Body of pancreas (tissue), 4 donors: Measurements from ENCODE around the gene UQCRC2. TPM values are rescaled to one million over a fixed set of nuclear protein-coding genes. Genes with fewer than 3 reads are reported as not detected.
"Not testable (repeated sequence)": the region's sequence is repeated elsewhere in the genome, so short reads cannot be mapped to it uniquely, and the experiment has no call there.

Experiments used
- ATAC-seq: fragments of 150-250 bp; one replicate; pipeline ENCODE4 v1.9.1; 2016
- DNase-seq, 4 donors: peaks; one replicate each; pipeline ENCODE4 v3.0.0-alpha.2; 2019
- H3K27ac ChIP-seq, 4 donors: fragments of 200-600 bp; sonication (generic); 1 replicate in 3 of 4; 2 replicates in 1 of 4; pipeline versions ENCODE4 v1.5.1 to v1.6.1; 2016 to 2019; ENCODE audit warnings: mild to moderate bottlenecking in 1 of 4, mixed read lengths in 1 of 4, moderate library complexity in 1 of 4
- H3K27me3 ChIP-seq, 2 donors: fragments of 200-600 bp; sonication (generic); one replicate each; pipeline ENCODE4 v1.6.0; 2016; ENCODE audit warnings: mild to moderate bottlenecking in 1 of 2
- H3K36me3 ChIP-seq, 2 donors: fragments of 200-600 bp; sonication (generic); replicated peaks in 1 of 2; 2 replicates each; pipeline ENCODE4 v1.5.1; 2016; ENCODE audit warnings: low read depth in 2 of 2; ENCODE audit not compliant: insufficient read depth in 1 of 2
- H3K4me1 ChIP-seq: fragments of 200-600 bp; sonication (generic); one replicate; pipeline ENCODE4 v1.6.0; 2016
- H3K4me3 ChIP-seq, 2 donors: fragments of 200-600 bp; sonication (generic); 1 replicate in 1 of 2; 2 replicates in 1 of 2; pipeline ENCODE4 v1.5.1; 2016 to 2019
- H3K9me3 ChIP-seq, 3 donors: fragments of 200-600 bp; sonication (generic); 1 replicate in 2 of 3; 2 replicates in 1 of 3; pipeline ENCODE4 v1.5.1; 2016
- CTCF ChIP-seq, 7 experiments: fragments of 450-650 bp in 4 of 7; fragments of 200-600 bp in 3 of 7; sonication (generic) in 3 of 7; IDR thresholded peaks; one replicate each; pipeline ENCODE4 v1.5.1; 2016 to 2019; ENCODE audit warnings: antibody characterized with exemption in 7 of 7
- POLR2A ChIP-seq, 3 donors: fragments of 450-650 bp; IDR thresholded peaks; one replicate each; pipeline ENCODE4 v1.6.1; 2016; ENCODE audit warnings: antibody characterized with exemption in 3 of 3, mild to moderate bottlenecking in 2 of 3
- whole genome bisulfite sequencing, 2 donors: methylation state at CpG; one replicate each; pipeline ENCODE4 v1.1.5; 2017; 5-methylcytosine and 5-hydroxymethylcytosine counted together
- intact Hi-C: fragments of 100-400 bp; cut with DNase I; formaldehyde crosslinking; loops from one replicate; pipeline ENCODE4 v1.15.1; 2023
- total RNA-seq, 2 donors: library from RNA; depleted of rRNA; stranded (reverse); fragments of >200 nt; gene quantifications; one replicate each; pipeline ENCODE4 v1.1.0, GENCODE V29; 2016

UQCRC2 gene
- total RNA-seq, result 100 to 1,000 TPM in 1 of 2 donors, 10 to 100 TPM in 1; 63.3 to 128 TPM

GRCh38 chr16:21952793-21953540, at the start of gene UQCRC2:
Gene UQCRC2 (plus strand): TSS chr16:21953361. CDS start chr16:21953424, 63 bp downstream.
- 0 to 1% methylated on average over 36 to 41 of the region's 41 CpGs for WGBS, 2 donors
- H3K27ac ChIP-seq, result peak within 1 kb of the TSS; percentile 93 to 100 (median 99)
- peak; percentile 98 for ATAC-seq
- H3K36me3 ChIP-seq, result peaks cover 0 to 5% of the 10 kb centered on the region in 2 donors
- no peaks in the 10 kb centered on the region for H3K27me3 ChIP-seq
- H3K9me3 ChIP-seq, result no peaks in the 10 kb centered on the region
- H3K4me3 ChIP-seq, result peak within 1 kb of the TSS; percentile 55 to 94
- intact Hi-C loops, result no loop called here
- peaks cover 40% of the 10 kb centered on the region for H3K4me1 ChIP-seq
- peak; percentile 91 to 93 (median 92) for DNase-seq
- TF ChIP-seq POLR2A (IDR thresholded peaks at IDR 0.05) (peak; percentile 72 to 98 (median 97)), CTCF (IDR thresholded peaks at IDR 0.05) (no peak)

- H3K9me3 ChIP-seq, H3K4me1 ChIP-seq, H3K27me3 ChIP-seq, H3K4me3 ChIP-seq, H3K27ac ChIP-seq, ATAC-seq, H3K36me3 ChIP-seq, intact Hi-C loops, DNase-seq: not testable (repeated sequence)
- WGBS, 2 donors, result 67 to 79% methylated on average over 3 of the region's 4 CpGs
Measured at GRCh38 chr16:21932650-21933049, 20.5 kb upstream of the UQCRC2 start.

GRCh38 chr16:21933316-21933715, 19.8 kb upstream of the UQCRC2 start:
- ATAC-seq, H3K27me3 ChIP-seq, intact Hi-C loops, DNase-seq, H3K4me3 ChIP-seq, H3K36me3 ChIP-seq, H3K4me1 ChIP-seq, H3K27ac ChIP-seq, H3K9me3 ChIP-seq: not testable (repeated sequence)
- WGBS, 2 donors, result 65 to 70% methylated on average over 4 of the region's 4 CpGs

GRCh38 chr16:21933790-21934189, 19.4 kb upstream of the UQCRC2 start:
- ATAC-seq, intact Hi-C loops, DNase-seq, H3K9me3 ChIP-seq, H3K27ac ChIP-seq, H3K27me3 ChIP-seq, H3K4me1 ChIP-seq, H3K36me3 ChIP-seq, H3K4me3 ChIP-seq: not testable (repeated sequence)
- WGBS, 2 donors, result 70 to 76% methylated on average over 3 to 4 of the region's 4 CpGs

- H3K27me3 ChIP-seq, H3K27ac ChIP-seq, intact Hi-C loops, ATAC-seq, H3K4me1 ChIP-seq, H3K36me3 ChIP-seq, H3K4me3 ChIP-seq, DNase-seq, H3K9me3 ChIP-seq: not testable (repeated sequence)
- 67% methylated on average over 4 to 6 of the region's 6 CpGs for WGBS, 2 donors
Measured at GRCh38 chr16:21936216-21936615, 16.9 kb upstream of the UQCRC2 start.

GRCh38 chr16:21937336-21937829, 15.8 kb upstream of the UQCRC2 start:
- no peak for DNase-seq
- H3K4me1 ChIP-seq, result peaks cover 8% of the 10 kb centered on the region
- H3K9me3 ChIP-seq, result no peaks in the 10 kb centered on the region
- H3K4me3 ChIP-seq, result no peak overlapping the region
- no peaks in the 10 kb centered on the region for H3K36me3 ChIP-seq
- intact Hi-C loops, result no loop called here
- TF ChIP-seq CTCF (IDR thresholded peaks at IDR 0.05) (no peak), POLR2A (IDR thresholded peaks at IDR 0.05) (no peak)
- no peaks in the 10 kb centered on the region for H3K27me3 ChIP-seq
- no peak for ATAC-seq
- peak overlapping the region in 1 of 4 donors; percentile 16 for H3K27ac ChIP-seq
